GM21737 (cell line): ENCODE results near the gene PCNP.
"Not testable (repeated sequence)": the region's sequence is repeated elsewhere in the genome, so short reads cannot be mapped to it uniquely, and the experiment has no call there.

Experiments
- ATAC-seq: cut with Tn5 transposase; IDR thresholded peaks from one replicate; pipeline ENCODE4 v1.9.1; 2021; ENCODE audit warnings: mild to moderate bottlenecking, moderate library complexity; ENCODE audit not compliant: unreplicated experiment

Gene PCNP

GRCh38 chr3:101561630-101562328 lies 12.2 kb upstream of the PCNP start, which contains the start of gene TRMT10C:
TRMT10C (plus strand) TSS chr3:101561868; CDS start chr3:101564782, 2,914 bp downstream.
- ATAC-seq = peak; percentile 100

GRCh38 chr3:101567528-101568317 lies 6.3 kb upstream of the PCNP start:
- ATAC-seq = no peak

GRCh38 chr3:101571028-101571895 lies 2.7 kb upstream of the PCNP start:
- no peak for ATAC-seq

GRCh38 chr3:101574388-101575112 lies 570 bp downstream of the PCNP start:
- ATAC-seq = peak; percentile 37

- no peak for ATAC-seq
These were observed 3.3 kb downstream of the PCNP start for GRCh38 chr3:101577286-101577685.

- ATAC-seq = no peak
These were observed 14.6 kb downstream of the PCNP start for GRCh38 chr3:101588616-101589015.

DNA sequence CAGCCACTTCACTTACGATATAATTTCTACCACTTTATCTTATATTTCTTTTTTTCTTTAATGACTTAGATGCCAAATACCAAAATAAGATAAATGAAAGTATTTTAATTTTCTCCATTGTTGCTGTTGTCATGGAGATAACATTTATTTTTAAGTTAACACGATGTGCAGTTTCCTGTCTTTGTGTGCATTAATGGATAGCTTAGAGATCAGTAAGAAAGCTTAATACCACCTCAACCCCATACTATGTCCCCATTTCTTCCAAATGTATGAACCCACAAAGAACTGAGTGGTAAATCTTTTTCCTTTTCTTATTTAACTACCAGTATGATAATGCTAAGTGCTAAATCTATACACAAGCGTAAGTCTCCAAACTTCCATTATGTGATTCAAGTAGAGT lies 17.1 kb downstream of the PCNP start:
- no peak for ATAC-seq

GRCh38 chr3:101602731-101603130 lies 28.8 kb downstream of the PCNP start:
- ATAC-seq = no peak

DNA sequence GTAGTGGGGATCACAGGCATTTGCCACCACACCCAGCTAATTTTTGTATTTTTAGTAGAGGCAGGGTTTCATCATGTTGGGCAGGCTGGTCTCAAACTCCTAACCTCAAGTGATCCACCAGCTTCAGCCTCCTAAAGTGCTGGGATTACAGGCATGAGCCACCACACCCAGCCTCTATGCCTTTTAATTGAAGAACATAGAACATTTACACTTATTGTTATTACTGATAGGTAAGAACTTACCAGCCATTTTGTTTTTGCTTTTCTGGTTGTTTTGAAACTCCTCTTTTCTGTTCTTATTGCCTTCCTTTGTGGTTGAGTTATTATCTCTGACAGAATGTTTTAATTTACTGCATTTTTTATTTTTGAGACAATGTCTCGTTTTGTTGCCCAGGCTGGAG lies 29.2 kb downstream of the PCNP start:
- ATAC-seq = no peak

GRCh38 chr3:101605398-101605797 lies 31.4 kb downstream of the PCNP start:
- not testable (repeated sequence) for ATAC-seq

DNA sequence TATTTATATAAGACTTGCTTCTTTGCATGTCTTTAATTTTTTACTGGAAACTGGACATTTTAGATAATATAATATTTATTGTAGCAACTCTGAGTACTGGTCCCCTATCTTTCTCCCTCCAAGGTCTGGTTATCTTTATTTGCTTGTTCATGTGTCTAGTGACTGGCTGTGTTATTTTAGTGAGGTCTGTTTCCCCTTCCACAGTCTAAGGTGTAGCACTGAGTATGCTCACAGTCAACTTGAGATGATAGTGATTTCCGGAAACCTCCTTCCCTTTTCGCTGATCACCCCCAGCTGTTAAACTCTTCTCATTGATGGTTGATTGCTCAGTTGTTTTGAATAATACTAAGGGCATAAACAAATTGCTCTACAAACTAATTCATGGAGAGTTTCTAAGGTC lies 37.0 kb downstream of the PCNP start:
- ATAC-seq = no peak

- not testable (repeated sequence) for ATAC-seq
These were observed 39.0 kb downstream of the PCNP start for GRCh38 chr3:101613014-101613413.

- no peak for ATAC-seq
These were observed 41.5 kb downstream of the PCNP start for GRCh38 chr3:101615525-101615924.

DNA sequence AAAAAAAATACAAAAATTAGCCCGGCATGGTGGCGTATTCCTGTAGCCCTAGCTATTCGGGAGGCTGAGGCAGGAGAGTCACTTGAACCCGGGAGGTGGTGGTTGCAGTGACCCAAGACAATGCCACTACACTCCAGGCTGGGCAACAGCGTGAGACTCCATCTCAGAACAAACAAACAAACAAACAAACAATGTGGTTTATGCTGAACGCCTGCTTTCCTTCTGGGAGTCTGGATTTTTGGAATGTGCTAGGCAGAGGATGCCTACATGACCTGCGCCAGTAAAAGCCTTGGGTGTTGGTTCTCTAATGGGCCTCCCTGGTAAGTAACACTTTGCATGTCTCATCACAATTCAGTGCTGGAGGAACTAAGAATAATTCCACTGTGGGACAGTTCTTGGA lies 43.5 kb downstream of the PCNP start:
- ATAC-seq = no peak

- ATAC-seq = no peak
These were observed 44.7 kb downstream of the PCNP start for GRCh38 chr3:101618726-101619125.

GRCh38 chr3:101619734-101620133 lies 45.8 kb downstream of the PCNP start:
- ATAC-seq = no peak

DNA sequence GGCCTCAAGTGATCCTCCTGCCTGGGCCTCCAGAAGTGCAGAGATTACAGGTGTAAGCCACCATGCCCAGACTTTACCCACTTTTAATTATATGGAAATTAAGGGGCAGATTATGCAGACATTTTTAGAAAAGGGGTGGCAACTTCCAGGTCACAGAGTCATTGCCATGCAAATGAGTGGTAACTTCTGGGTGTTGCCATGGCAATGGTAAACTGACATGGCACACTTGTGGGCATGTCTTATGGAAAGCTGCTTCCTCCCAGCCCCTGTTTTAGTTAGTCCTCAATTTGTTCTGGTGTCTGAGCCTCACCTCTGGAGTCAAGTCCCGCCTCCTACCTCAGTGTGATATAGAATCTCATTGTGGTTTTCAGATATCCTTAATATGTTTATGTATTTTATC lies 49.7 kb downstream of the PCNP start:
- ATAC-seq = no peak

DNA sequence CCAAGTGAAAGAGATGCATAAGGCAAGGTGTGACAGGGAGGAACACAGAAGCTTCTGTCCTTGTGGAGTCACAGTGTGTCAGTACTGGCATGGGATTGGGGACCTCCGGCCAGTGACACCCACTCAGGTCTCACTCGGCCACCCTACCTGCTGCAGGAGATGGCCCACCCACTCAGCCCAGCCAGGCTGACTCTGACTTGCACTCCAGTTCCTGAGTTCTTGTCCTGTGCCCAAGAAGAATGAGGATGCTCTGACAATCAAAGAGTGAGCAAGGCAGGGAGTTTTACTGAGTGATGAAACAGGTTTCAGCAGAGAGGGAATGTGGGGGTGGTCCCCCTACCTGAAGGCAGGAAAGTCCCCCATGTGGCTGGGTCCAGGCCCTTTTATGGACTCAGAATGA lies 50.9 kb downstream of the PCNP start:
- ATAC-seq = no peak

GRCh38 chr3:101625879-101626278 lies 51.9 kb downstream of the PCNP start:
- no peak for ATAC-seq

- ATAC-seq = no peak
These were observed 55.2 kb downstream of the PCNP start for GRCh38 chr3:101629219-101629618.
